Placental epithelial cell (primary cell): ENCODE data around the gene HNRNPD. TPM values are rescaled to one million over a fixed set of nuclear protein-coding genes. Genes with fewer than 3 reads are reported as not detected.

Source experiments
- small RNA-seq: library from RNA; depleted of rRNA; stranded (forward); fragments of <200 nt; gene quantifications from one replicate; pipeline ENCODE3, GENCODE V24; 2012
- total RNA-seq: library from RNA; depleted of rRNA; stranded (reverse); fragments of >200 nt; gene quantifications from 2 replicates; pipeline ENCODE4 v1.2.3, GENCODE V29; 2012

HNRNPD gene
- total RNA-seq: 22.4 and 29.1 TPM in 2 replicates

GRCh38 chr4:82373816-82374625 lies at the start of gene HNRNPD:
Gene HNRNPD, minus strand, starts transcription at chr4:82373991. Its CDS starts 313 bp downstream, at chr4:82373678.

Small RNA genes within 50 kb of the gene (small RNA-seq; reads per million reads assigned to genes)
- gene RF00150: not detected

Other genes starting within 250 kb of the HNRNPD start
- 112 and 143 TPM in 2 replicates for gene HNRNPDL, start 56.5 kb upstream of the HNRNPD start, total RNA-seq
- gene ENOPH1, start 56.6 kb upstream of the HNRNPD start, total RNA-seq: 14.9 and 20.6 TPM in 2 replicates
- under 0.01 and 0.11 TPM in 2 replicates for gene TMEM150C, start 188.0 kb upstream of the HNRNPD start, total RNA-seq